A549 (cell line): ENCODE measurements around the gene MED4. TPM values are rescaled to one million over a fixed set of nuclear protein-coding genes. Genes with fewer than 3 reads are reported as not detected.

Experiments used
- ATAC-seq, 2 experiments: fragments of 200-7000 bp in 1 of 2; fragments of >200 bp in 1 of 2; cut with Nextera tagmentation in 1 of 2; cut with Tn5 transposase in 1 of 2; 3 replicates each; pipeline versions ENCODE4 v1.8.0 to v1.9.1; 2018 to 2020; ENCODE audit warnings: mild to moderate bottlenecking in 1 of 2, moderate library complexity in 1 of 2
- CTCF ChIA-PET: fragments of 300-600 bp; sonication (Branson Sonifier 250); formaldehyde crosslinking; extraction: SDS; loops from one replicate; lab custom pipeline; 2021; ENCODE audit warnings: antibody characterized with exemption, inconsistent platforms; lab: Yijun Ruan, JAX
- POLR2A ChIA-PET: fragments of 350-600 bp; formaldehyde crosslinking; extraction: SDS; loops from one replicate; lab custom pipeline; 2021; ENCODE audit warnings: antibody characterized with exemption, inconsistent platforms; lab: Yijun Ruan, JAX
- DNase-seq, 2 experiments: peaks; one replicate each; pipeline versions ENCODE4 v3.0.0 to v3.0.0-alpha.2; 2011 to 2016; ENCODE audit warnings: low read depth in 1 of 2, low spot score in 1 of 2
- FAIRE-seq: peaks from 2 replicates; lab custom pipeline; 2011; peaks lifted over from hg19 to GRCh38; lab: Jason Lieb, UNC
- H3K27ac ChIP-seq, 2 experiments: fragments of >200 bp; sonication (Bioruptor Twin); formaldehyde crosslinking; 3 replicates each; pipeline ENCODE4 v1.5.1; 2016 to 2017
- H3K4me1 ChIP-seq: fragments of >200 bp; sonication (Bioruptor Twin); formaldehyde crosslinking; 3 replicates; pipeline ENCODE4 v1.6.1; 2016
- H3K4me2 ChIP-seq: fragments of >200 bp; sonication (Bioruptor Twin); formaldehyde crosslinking; 3 replicates; pipeline ENCODE4 v1.6.1; 2016
- H3K4me3 ChIP-seq: fragments of >200 bp; sonication (Bioruptor Twin); formaldehyde crosslinking; 3 replicates; pipeline ENCODE4 v1.5.1; 2016
- H3K9me3 ChIP-seq: fragments of >200 bp; sonication (Bioruptor Twin); formaldehyde crosslinking; 3 replicates; pipeline ENCODE4 v1.6.1; 2016
- BCL3 ChIP-seq: fragments of >200 bp; sonication (Bioruptor Twin); formaldehyde crosslinking; IDR thresholded peaks from 3 replicates; pipeline ENCODE4 v1.6.1; 2016
- CBX2 ChIP-seq: fragments of 200-600 bp; sonication (generic); IDR thresholded peaks from 2 replicates; pipeline ENCODE4 v1.6.1; 2016; ENCODE audit warnings: low read depth, mild to moderate bottlenecking, borderline replicate concordance
- CEBPB ChIP-seq, 2 experiments: fragments of >200 bp in 1 of 2; sonication (Bioruptor Twin) in 1 of 2; formaldehyde crosslinking in 1 of 2; IDR thresholded peaks; 2 replicates each; pipeline ENCODE4 v1.6.1; 2012 to 2016
- CTCF ChIP-seq: fragments of >200 bp; sonication (Bioruptor Twin); formaldehyde crosslinking; IDR thresholded peaks from 3 replicates; pipeline ENCODE4 v1.5.1; 2016
- E2F6 ChIP-seq: IDR thresholded peaks from 2 replicates; pipeline ENCODE4 v1.6.1; 2012; ENCODE audit warnings: low read depth, borderline replicate concordance
- EHF ChIP-seq: fragments of 250-450 bp; sonication (Bioruptor Pico); IDR thresholded peaks from 2 replicates; pipeline ENCODE4 v1.5.0; 2020; ENCODE audit warnings: mild to moderate bottlenecking
- EP300 ChIP-seq, 2 experiments: fragments of >200 bp; sonication (Bioruptor Twin); formaldehyde crosslinking; IDR thresholded peaks; 2 replicates in 1 of 2; 3 replicates in 1 of 2; pipeline ENCODE4 v1.6.1; 2016 to 2017
- ESRRA ChIP-seq: fragments of 150-350 bp; IDR thresholded peaks from 2 replicates; pipeline ENCODE4 v1.6.1; 2014; ENCODE audit warnings: mild to moderate bottlenecking, low read length, borderline replicate concordance
- FOXS1 ChIP-seq: fragments of 250-450 bp; sonication (Bioruptor Pico); IDR thresholded peaks from 2 replicates; pipeline ENCODE4 v1.5.0; 2020; ENCODE audit warnings: mild to moderate bottlenecking, moderate library complexity
- HDAC2 ChIP-seq: fragments of 200-600 bp; sonication (generic); IDR thresholded peaks from 2 replicates; pipeline ENCODE4 v1.6.1; 2016
- HOXA7 ChIP-seq: fragments of 250-450 bp; sonication (Bioruptor Pico); IDR thresholded peaks from 2 replicates; pipeline ENCODE4 v1.5.0; 2020; ENCODE audit warnings: mild to moderate bottlenecking, moderate library complexity
- JUN ChIP-seq, 2 experiments: fragments of >200 bp; sonication (Bioruptor Twin); formaldehyde crosslinking; IDR thresholded peaks; 2 replicates in 1 of 2; 3 replicates in 1 of 2; pipeline ENCODE4 v1.6.1; 2016 to 2017
- JUNB ChIP-seq: fragments of >200 bp; sonication (Bioruptor Twin); formaldehyde crosslinking; IDR thresholded peaks from 2 replicates; pipeline ENCODE4 v1.6.1; 2016
- MAX ChIP-seq: IDR thresholded peaks from 2 replicates; pipeline ENCODE4 v1.6.1; 2012
- MAZ ChIP-seq: fragments of 150-350 bp; IDR thresholded peaks from 2 replicates; pipeline ENCODE4 v1.6.1; 2014; ENCODE audit warnings: antibody characterized with exemption, low read depth, low read length, borderline replicate concordance
- MYC ChIP-seq: IDR thresholded peaks from 2 replicates; pipeline ENCODE4 v1.6.1; 2012; ENCODE audit warnings: mild to moderate bottlenecking, inconsistent platforms, low read length, improper control_type of control experiment, borderline replicate concordance
- NFE2L2 ChIP-seq: fragments of 150-350 bp; conservative IDR thresholded peaks from 2 replicates; pipeline ENCODE4 v1.6.1; 2014; ENCODE audit warnings: low read length
- NPAS2 ChIP-seq: fragments of 250-450 bp; sonication (Bioruptor Pico); IDR thresholded peaks from 2 replicates; pipeline ENCODE4 v1.8.0; 2022; ENCODE audit warnings: mild to moderate bottlenecking, moderate library complexity, borderline replicate concordance
- NR3C1 ChIP-seq: fragments of >200 bp; sonication (Bioruptor Twin); formaldehyde crosslinking; IDR thresholded peaks from 3 replicates; pipeline ENCODE4 v1.6.1; 2017
- PBX3 ChIP-seq: IDR thresholded peaks from 2 replicates; pipeline ENCODE4 v1.6.1; 2012
- PHF8 ChIP-seq: fragments of 200-600 bp; sonication (generic); IDR thresholded peaks from 2 replicates; pipeline ENCODE4 v1.6.1; 2016; ENCODE audit warnings: low read depth, mild to moderate bottlenecking, antibody characterized with exemption, moderate library complexity, borderline replicate concordance
- RARB ChIP-seq: fragments of 250-450 bp; sonication (Bioruptor Pico); IDR thresholded peaks from 2 replicates; pipeline ENCODE4 v1.8.0; 2021; ENCODE audit warnings: mild to moderate bottlenecking, moderate library complexity
- RFX5 ChIP-seq: fragments of 450-650 bp; IDR thresholded peaks from 2 replicates; pipeline ENCODE4 v1.7.1; 2014; ENCODE audit warnings: antibody characterized with exemption, mild to moderate bottlenecking, moderate library complexity
- SMC3 ChIP-seq: fragments of >200 bp; sonication (Bioruptor Twin); formaldehyde crosslinking; IDR thresholded peaks from 3 replicates; pipeline ENCODE4 v1.6.1; 2018; ENCODE audit warnings: inconsistent platforms
- SREBF2 ChIP-seq: fragments of 450-650 bp; IDR thresholded peaks from 2 replicates; pipeline ENCODE4 v1.6.1; 2014; ENCODE audit warnings: mild to moderate bottlenecking, moderate library complexity
- TP53 ChIP-seq: fragments of 250-450 bp; sonication (Bioruptor Pico); IDR thresholded peaks from 2 replicates; pipeline ENCODE4 v1.5.0; 2021; ENCODE audit warnings: mild to moderate bottlenecking, moderate library complexity
- USF2 ChIP-seq: fragments of 450-650 bp; IDR thresholded peaks from 2 replicates; pipeline ENCODE4 v1.6.1; 2014; ENCODE audit warnings: antibody characterized with exemption
- ZFP36 ChIP-seq: fragments of 450-650 bp; IDR thresholded peaks from 2 replicates; pipeline ENCODE4 v1.6.1; 2014; ENCODE audit warnings: borderline replicate concordance; ENCODE audit not compliant: partially characterized antibody
- ZNF302 ChIP-seq: fragments of 250-450 bp; sonication (Bioruptor Pico); IDR thresholded peaks from 2 replicates; pipeline ENCODE4 v1.9.0; 2021; ENCODE audit warnings: inconsistent platforms, mild to moderate bottlenecking, moderate library complexity
- ZSCAN20 ChIP-seq: fragments of 250-450 bp; sonication (Bioruptor Pico); IDR thresholded peaks from 2 replicates; pipeline ENCODE4 v1.8.0; 2022; ENCODE audit warnings: mild to moderate bottlenecking, moderate library complexity
- WGBS: methylation state at CpG from one replicate; pipeline ENCODE4 v1.1.6; 2017; ENCODE audit errors: missing lambda C conversion rate; 5-methylcytosine and 5-hydroxymethylcytosine counted together
- polyA plus RNA-seq, 4 experiments: library from polyadenylated mRNA; depleted of rRNA in 3 of 4; stranded (reverse); fragments of >200 nt; fragmentation: RNase III in 1 of 4; extraction: RNeasy Plus Mini Kit Qiagen cat#74134 plus additional on column Dnase treatment in 1 of 4; gene quantifications; 2 replicates in 3 of 4; 3 replicates in 1 of 4; pipeline ENCODE4 v1.2.3, GENCODE V29; 2011 to 2017

MED4 gene
- polyA plus RNA-seq, 2 of the 4 experiments (the other 2 are of a cell fraction) = 30.5 to 41.9 TPM

- H3K4me2 ChIP-seq = no peak overlapping the region
- H3K4me3 ChIP-seq = no peak overlapping the region
- TF ChIP-seq ZNF302 (CRISPR knock-in tag) (no peak), EHF (CRISPR knock-in tag) (no peak), PBX3 (no peak), JUN (IDR thresholded peaks at IDR 0.05) (no peak), E2F6 (no peak), SMC3 (no peak), PHF8 (no peak), ESRRA (no peak), CEBPB (IDR thresholded peaks at IDR 0.05) (no peak), MAX (no peak), FOXS1 (CRISPR knock-in tag) (no peak), HDAC2 (no peak), BCL3 (no peak), MYC (no peak), CBX2 (no peak), ZFP36 (no peak), MAZ (no peak), EP300 (IDR thresholded peaks at IDR 0.05) (no peak)
- H3K4me1 ChIP-seq = peaks cover 11% of the 10 kb centered on the region; the same call in 1 of the 3 replicates
- CTCF ChIA-PET = no interaction called here
- no peak for ATAC-seq
- no peak for DNase-seq
- POLR2A ChIA-PET = no interaction called here
- H3K27ac ChIP-seq = no peak overlapping the region
- no peak for FAIRE-seq
- no peaks in the 10 kb centered on the region for H3K9me3 ChIP-seq
- 20% methylated on average over 3 of the region's 3 CpGs for WGBS
Measured at GRCh38 chr13:48096670-48097069, 1.8 kb upstream of the MED4 start.

GRCh38 chr13:48094404-48094780 lies 512 bp downstream of the MED4 start:
- H3K27ac ChIP-seq = peak overlapping the region; percentile 89 to 98
- CTCF ChIA-PET = interaction anchor here (0.7 to 2.6 kb wide), 13 partner anchors 9 to 486 kb away, joined by 3 to 14 read pairs (median 4); partner anchors contain the start of gene NUDT15
- H3K9me3 ChIP-seq = no peaks in the 10 kb centered on the region
- peak overlapping the region; percentile 95 for H3K4me2 ChIP-seq
- POLR2A ChIA-PET = interaction anchor here (1.2 to 1.4 kb wide), 2 partner anchors 57 to 139 kb away, joined by 5 to 19 read pairs; partner anchors contain the start of genes ITM2B and NUDT15
- peak overlapping the region; percentile 82 for H3K4me3 ChIP-seq
- H3K4me1 ChIP-seq = peaks cover 11% of the 10 kb centered on the region; the same call in 1 of the 3 replicates
- FAIRE-seq (no peak), ATAC-seq (peak in 1 of 2 experiments; percentile 30; a peak in 3 of 6 replicates), DNase-seq (no peak)
- WGBS = 2% methylated on average over 5 of the region's 14 CpGs
- TF ChIP-seq NPAS2 = no peak
- TF ChIP-seq JUNB = no peak
- TF ChIP-seq NR3C1 = no peak
- TF ChIP-seq RARB = no peak
- TF ChIP-seq PHF8 = no peak
- no peak for TF ChIP-seq SMC3
- TF ChIP-seq CBX2 = no peak
- TF ChIP-seq RFX5 = no peak
- no peak for TF ChIP-seq CTCF
- TF ChIP-seq ZSCAN20 (CRISPR knock-in tag) = no peak
- TF ChIP-seq HOXA7 (CRISPR knock-in tag) = no peak
- no peak for TF ChIP-seq USF2
- TF ChIP-seq SREBF2 = no peak
- no peak for TF ChIP-seq NFE2L2
- no peak for TF ChIP-seq TP53 (CRISPR knock-in tag)
- TF ChIP-seq HDAC2 = no peak
